HCT116 (cell line): ENCODE measurements around the gene FBLN7. TPM values are rescaled to one million over a fixed set of nuclear protein-coding genes. Genes with fewer than 3 reads are reported as not detected.
A peak's percentile ranks its signal among the peaks of the same experiment; 100 is the strongest.

Experiments
- ATAC-seq: fragments of 200-7000 bp; cut with Tn5 transposase; 2 replicates; pipeline ENCODE4 v1.9.1; 2020; ENCODE audit warnings: mild to moderate bottlenecking, moderate library complexity
- BruUV-seq: library from RNA; stranded (reverse); fragments of 400-500 nt; replicated peaks from 2 replicates; lab custom pipeline; 2021; lab: Mats Ljungman, UMichigan
- CTCF ChIA-PET: fragments of 300-600 bp; sonication (Branson Sonifier 250); formaldehyde crosslinking; loops from one replicate; lab custom pipeline; 2021; ENCODE audit warnings: antibody characterized with exemption; lab: Charles Lee
- POLR2A ChIA-PET: fragments of 300-600, 350-600 bp; sonication (Branson Sonifier 250); formaldehyde crosslinking; loops from one replicate; lab custom pipeline; 2021; ENCODE audit warnings: antibody characterized with exemption; lab: Charles Lee
- RAD21 ChIA-PET, 2 experiments: fragments of 300-600 bp; sonication (Branson Sonifier 250); formaldehyde crosslinking; loops; one replicate each; lab custom pipeline; 2023; ENCODE audit warnings: low total read pairs in 2 of 2; ENCODE audit not compliant: uncharacterized antibody in 2 of 2, unreplicated experiment in 2 of 2, low non-redundant PET in 1 of 2; lab: Charles Lee
- DNase-seq: peaks from one replicate; pipeline ENCODE4 v3.0.0-alpha.2; 2010; ENCODE audit warnings: low read depth, low spot score
- H2AFZ ChIP-seq: fragments of 200-600 bp; shearing (Covaris generic), sonication (generic); 2 replicates; pipeline ENCODE4 v1.6.1; 2017; ENCODE audit warnings: low read depth, mixed run types, mixed read lengths, antibody characterized with exemption, low read length; ENCODE audit not compliant: poor library complexity, severe bottlenecking
- H3K27ac ChIP-seq: 2 replicates; pipeline ENCODE4 v1.5.1; 2012; ENCODE audit warnings: low read depth, low read length
- H3K27me3 ChIP-seq: fragments of 200-600 bp; sonication (generic); 2 replicates; pipeline ENCODE4 v1.6.1; 2016; ENCODE audit warnings: mixed run types, low read length, mixed read lengths; ENCODE audit not compliant: insufficient read depth
- H3K36me3 ChIP-seq, 2 experiments: fragments of 200-500 bp in 1 of 2; fragments of 200-600 bp in 1 of 2; sonication (Bioruptor generic) in 1 of 2; sonication (generic) in 1 of 2; 2 replicates each; pipeline versions ENCODE4 v1.5.1 to v1.6.1; 2014 to 2016; ENCODE audit warnings: low read length in 2 of 2, inconsistent platforms in 1 of 2, mixed read lengths in 1 of 2, mixed run types in 1 of 2; ENCODE audit not compliant: insufficient read depth in 2 of 2, control insufficient read depth in 1 of 2
- H3K4me1 ChIP-seq, 2 experiments: fragments of 200-600 bp in 1 of 2; sonication (generic) in 1 of 2; 2 replicates each; pipeline versions ENCODE4 v1.5.1 to v1.6.1; 2012 to 2017; ENCODE audit warnings: low read length in 2 of 2, inconsistent platforms in 1 of 2, mild to moderate bottlenecking in 1 of 2, mixed read lengths in 1 of 2, mixed run types in 1 of 2, moderate library complexity in 1 of 2; ENCODE audit not compliant: insufficient read depth in 2 of 2, control insufficient read depth in 1 of 2
- H3K4me2 ChIP-seq: fragments of 200-600 bp; sonication (generic); 2 replicates; pipeline ENCODE4 v1.6.1; 2017; ENCODE audit warnings: mixed run types, low read length, mixed read lengths
- H3K4me3 ChIP-seq, 2 experiments: fragments of 200-600 bp in 1 of 2; sonication (generic) in 1 of 2; replicated peaks in 1 of 2; 2 replicates each; pipeline ENCODE4 v1.5.1; 2011 to 2016; ENCODE audit warnings: low read length in 2 of 2, control low read depth in 1 of 2, low read depth in 1 of 2, mild to moderate bottlenecking in 1 of 2, mixed read lengths in 1 of 2, mixed run types in 1 of 2
- H3K79me2 ChIP-seq: fragments of 200-600 bp; sonication (generic); 2 replicates; pipeline ENCODE4 v1.6.1; 2017; ENCODE audit warnings: mild to moderate bottlenecking, mixed run types, low read length, moderate library complexity, mixed read lengths; ENCODE audit not compliant: insufficient read depth
- H3K9ac ChIP-seq: fragments of 200-600 bp; sonication (generic); 2 replicates; pipeline ENCODE4 v1.6.1; 2016; ENCODE audit warnings: low read length, mixed read lengths
- H3K9me2 ChIP-seq: fragments of 200-600 bp; sonication (generic), shearing (Covaris generic); 2 replicates; pipeline ENCODE4 v1.6.1; 2017; ENCODE audit warnings: mixed run types, mild to moderate bottlenecking, moderate library complexity; ENCODE audit not compliant: insufficient read depth
- H3K9me3 ChIP-seq, 2 experiments: fragments of 200-500 bp in 1 of 2; fragments of 200-600 bp in 1 of 2; sonication (Bioruptor generic) in 1 of 2; sonication (generic) in 1 of 2; 2 replicates each; pipeline ENCODE4 v1.6.1; 2014 to 2017; ENCODE audit warnings: low read length in 2 of 2, mixed read lengths in 2 of 2, inconsistent platforms in 1 of 2, low read depth in 1 of 2, mild to moderate bottlenecking in 1 of 2, mixed run types in 1 of 2, moderate library complexity in 1 of 2; ENCODE audit not compliant: control insufficient read depth in 1 of 2, insufficient read depth in 1 of 2
- H4K20me1 ChIP-seq: fragments of 200-600 bp; sonication (generic), shearing (Covaris generic); 2 replicates; pipeline ENCODE4 v1.6.1; 2017; ENCODE audit warnings: mixed run types, mild to moderate bottlenecking, moderate library complexity; ENCODE audit not compliant: insufficient read depth
- CBX3 ChIP-seq: IDR thresholded peaks from 2 replicates; pipeline ENCODE4 v1.6.1; 2012; ENCODE audit warnings: low read depth
- CEBPB ChIP-seq: IDR thresholded peaks from 2 replicates; pipeline ENCODE4 v1.6.1; 2012; ENCODE audit warnings: low read depth
- EGR1 ChIP-seq: IDR thresholded peaks from 2 replicates; pipeline ENCODE4 v1.6.1; 2012; ENCODE audit warnings: low read depth
- ELF1 ChIP-seq: IDR thresholded peaks from 2 replicates; pipeline ENCODE4 v1.6.1; 2012; ENCODE audit warnings: low read depth, borderline replicate concordance
- MAX ChIP-seq: IDR thresholded peaks from 2 replicates; pipeline ENCODE4 v1.6.1; 2012
- POLR2AphosphoS5 ChIP-seq: IDR thresholded peaks from 2 replicates; pipeline ENCODE4 v1.6.1; 2011; ENCODE audit warnings: mild to moderate bottlenecking, low read depth, low read length, moderate library complexity
- RAD21 ChIP-seq: IDR thresholded peaks from 2 replicates; pipeline ENCODE4 v1.6.1; 2012; ENCODE audit warnings: low read depth, mild to moderate bottlenecking
- REST ChIP-seq: IDR thresholded peaks from 2 replicates; pipeline ENCODE4 v1.6.1; 2012; ENCODE audit warnings: low read depth
- SIN3A ChIP-seq: IDR thresholded peaks from 2 replicates; pipeline ENCODE4 v1.6.1; 2012; ENCODE audit warnings: low read depth
- SP1 ChIP-seq: IDR thresholded peaks from 2 replicates; pipeline ENCODE4 v1.6.1; 2012; ENCODE audit warnings: low read depth
- SRF ChIP-seq: IDR thresholded peaks from 2 replicates; pipeline ENCODE4 v1.6.1; 2012; ENCODE audit warnings: low read depth
- TCF7L2 ChIP-seq: IDR thresholded peaks from 2 replicates; pipeline ENCODE4 v1.7.0; 2011; ENCODE audit warnings: borderline replicate concordance, inconsistent platforms; ENCODE audit not compliant: insufficient read depth, insufficient read length; ENCODE audit errors: extremely low read depth
- YY1 ChIP-seq: IDR thresholded peaks from 2 replicates; pipeline ENCODE4 v1.6.1; 2011; ENCODE audit warnings: low read length, low read depth, moderate library complexity, mild to moderate bottlenecking; ENCODE audit not compliant: insufficient replicate concordance; ENCODE audit errors: extremely low read depth
- intact Hi-C: fragments of 100-400 bp; cut with micrococcal nuclease; formaldehyde crosslinking; loops from 2 replicates; pipeline ENCODE4 v1.10.0; 2022
- total RNA-seq: library from RNA; stranded (reverse); gene quantifications from one replicate; pipeline ENCODE4 v1.2.1, GENCODE V29; 2021; ENCODE audit not compliant: unreplicated experiment
- TF ChIP-seq, protein P1 (sequence below): IDR thresholded peaks from 2 replicates; pipeline ENCODE4 v1.6.1; 2011; ENCODE audit warnings: mild to moderate bottlenecking, low read length, moderate library complexity; ENCODE audit not compliant: insufficient replicate concordance; ENCODE audit errors: extremely low read depth

FBLN7 gene
- total RNA-seq, 1 experiment from 2014 or later, result 0.34 TPM

DNA sequence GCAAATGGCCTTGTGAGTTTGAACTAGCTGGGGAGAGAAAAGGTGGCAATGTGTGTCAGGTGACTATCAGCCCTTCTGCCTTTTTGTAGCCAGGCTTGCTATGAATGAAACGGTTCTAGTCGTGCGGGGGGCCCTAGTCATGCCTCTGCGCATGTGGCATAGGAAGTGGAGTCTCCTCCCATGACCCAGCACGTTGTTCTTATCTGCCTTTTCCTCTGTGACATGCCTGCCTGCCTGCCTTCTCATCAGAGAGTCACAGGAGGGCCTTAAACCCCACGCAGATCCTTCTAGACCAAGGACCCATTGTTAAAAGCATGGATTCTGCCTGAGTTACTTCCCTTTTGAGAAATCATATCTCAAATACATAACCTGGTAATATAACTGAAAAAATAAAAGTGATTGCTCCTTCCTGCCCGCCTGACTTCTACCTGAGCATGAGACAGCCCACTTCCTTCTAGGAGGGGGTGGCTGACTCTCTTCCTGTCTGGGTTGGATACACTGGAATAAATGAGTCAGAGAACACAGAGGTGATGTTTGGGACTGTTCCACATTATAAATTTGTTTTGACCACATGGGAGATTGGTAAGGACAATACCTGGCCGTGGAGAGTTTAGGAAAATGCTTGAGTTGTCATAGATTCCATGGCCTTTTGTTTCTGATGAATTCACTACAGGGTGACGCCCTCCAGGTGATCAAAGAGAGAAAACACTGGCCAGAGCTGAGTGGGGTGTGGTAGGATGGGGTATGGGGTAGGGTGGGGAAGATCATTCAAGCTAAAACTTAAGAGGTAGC is 49.8 kb downstream of the FBLN7 start (continued):
- no peak for TF ChIP-seq POLR2AphosphoS5
- 0 out of 2 replicates have a peak, but pooled peaks have one; percentile 10 for TF ChIP-seq CBX3
- TF ChIP-seq EGR1, result peak; percentile 56; the same call in 1 of the 2 replicates
- TF ChIP-seq RAD21, result no peak
- TF ChIP-seq, all 23 proteins: peak for 6

DNA sequence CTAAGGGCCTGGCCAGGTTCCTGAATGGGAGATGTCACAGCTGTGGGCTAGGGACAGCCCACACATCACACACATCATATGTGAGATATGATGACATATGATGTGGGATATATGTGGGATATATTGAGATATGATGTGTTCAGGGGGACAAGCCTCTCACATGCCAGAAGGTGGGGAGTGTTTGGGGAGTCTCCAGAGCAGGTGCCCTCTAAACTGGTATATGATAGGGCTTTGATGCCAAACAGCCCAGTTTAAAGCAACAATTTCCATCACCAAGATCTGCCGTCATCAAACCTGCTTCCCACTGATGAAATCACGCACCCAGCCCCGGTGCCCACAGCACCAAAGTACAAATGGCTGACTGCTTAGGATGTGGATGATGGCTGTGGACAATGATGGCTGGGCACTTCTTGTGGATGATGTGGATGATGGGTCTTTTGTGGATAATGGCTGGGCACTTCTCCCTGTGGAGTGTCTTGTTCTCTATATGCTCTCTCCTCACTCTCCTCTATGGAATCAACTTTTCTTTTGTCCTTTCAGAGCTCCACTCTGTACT is 50.9 kb downstream of the FBLN7 start:
- CTCF ChIA-PET, result no interaction called here
- BruUV-seq, result no TSS peak

More for the DNA sequence above, 50.9 kb downstream of the FBLN7 start:
- TF ChIP-seq, protein P1, sequence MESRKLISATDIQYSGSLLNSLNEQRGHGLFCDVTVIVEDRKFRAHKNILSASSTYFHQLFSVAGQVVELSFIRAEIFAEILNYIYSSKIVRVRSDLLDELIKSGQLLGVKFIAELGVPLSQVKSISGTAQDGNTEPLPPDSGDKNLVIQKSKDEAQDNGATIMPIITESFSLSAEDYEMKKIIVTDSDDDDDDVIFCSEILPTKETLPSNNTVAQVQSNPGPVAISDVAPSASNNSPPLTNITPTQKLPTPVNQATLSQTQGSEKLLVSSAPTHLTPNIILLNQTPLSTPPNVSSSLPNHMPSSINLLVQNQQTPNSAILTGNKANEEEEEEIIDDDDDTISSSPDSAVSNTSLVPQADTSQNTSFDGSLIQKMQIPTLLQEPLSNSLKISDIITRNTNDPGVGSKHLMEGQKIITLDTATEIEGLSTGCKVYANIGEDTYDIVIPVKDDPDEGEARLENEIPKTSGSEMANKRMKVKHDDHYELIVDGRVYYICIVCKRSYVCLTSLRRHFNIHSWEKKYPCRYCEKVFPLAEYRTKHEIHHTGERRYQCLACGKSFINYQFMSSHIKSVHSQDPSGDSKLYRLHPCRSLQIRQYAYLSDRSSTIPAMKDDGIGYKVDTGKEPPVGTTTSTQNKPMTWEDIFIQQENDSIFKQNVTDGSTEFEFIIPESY, result no peak
- TF ChIP-seq SIN3A, result no peak
- no peak for TF ChIP-seq MAX
- no peak for TF ChIP-seq CEBPB
- no peak for TF ChIP-seq SP1
- no peak for TF ChIP-seq SRF
- no peak for TF ChIP-seq YY1
- TF ChIP-seq REST, result no peak
- no peak for TF ChIP-seq ELF1
- TF ChIP-seq POLR2AphosphoS5, result no peak
- no peak for TF ChIP-seq TCF7L2
- no peak for TF ChIP-seq EGR1
- no peak for TF ChIP-seq RAD21
- no peak for TF ChIP-seq CBX3
- intact Hi-C loops, result no loop called here
- Histone ChIP-seq H3K9me3 (no peaks in the 10 kb centered on the region), H3K4me2 (no peak overlapping the region), H3K4me3 (no peak overlapping the region), H3K9me2 (no peaks in the 10 kb centered on the region), H3K4me1 (peaks cover 0 to 14% of the 10 kb centered on the region in 2 experiments; a peak in 2 of 4 replicates), H3K79me2 (no peaks in the 10 kb centered on the region), H3K27me3 (no peaks in the 10 kb centered on the region), H3K27ac (no peak overlapping the region), H4K20me1 (no peaks in the 10 kb centered on the region), H3K9ac (no peak overlapping the region), H2AFZ (no peak overlapping the region), H3K36me3 (no peaks in the 10 kb centered on the region)
- DNase-seq, result no peak
- POLR2A ChIA-PET, result no interaction called here
- RAD21 ChIA-PET, result no interaction called here
- ATAC-seq, result no peak
